Measurements from ENCODE around the gene PRKAR1B.

- TF ChIP-seq CTCF (IDR thresholded peaks at IDR 0.05; ENCODE audit: low read length) (no peak), EZH2 (IDR thresholded peaks at IDR 0.05; ENCODE audit: borderline replicate concordance, low read length) (no peak)
Observed at GRCh38 chr7:670501-671390, 56.3 kb downstream of the PRKAR1B start.

Measured in OCI-LY1 (cell line).